Fibroblast of mammary gland (primary cell): ENCODE data around the gene MEGF6.

ENCODE experiments used
- DNase-seq: peaks from one replicate; pipeline ENCODE4 v3.0.0-alpha.2; 2010; ENCODE audit warnings: low read depth
- H3K4me3 ChIP-seq: 2 replicates; pipeline ENCODE4 v1.5.1; 2011; ENCODE audit warnings: low read depth, mild to moderate bottlenecking, low read length, moderate library complexity; ENCODE audit not compliant: control insufficient read depth
- TF ChIP-seq, protein P1 (sequence below): conservative IDR thresholded peaks from 2 replicates; pipeline ENCODE4 v1.5.1; 2011; ENCODE audit warnings: low read depth, low read length, inconsistent platforms; ENCODE audit not compliant: control insufficient read depth, insufficient read depth

MEGF6 gene

GRCh38 chr1:3468236-3469103, 142.8 kb downstream of the MEGF6 start:
- no peak for DNase-seq
- TF ChIP-seq, protein P1, sequence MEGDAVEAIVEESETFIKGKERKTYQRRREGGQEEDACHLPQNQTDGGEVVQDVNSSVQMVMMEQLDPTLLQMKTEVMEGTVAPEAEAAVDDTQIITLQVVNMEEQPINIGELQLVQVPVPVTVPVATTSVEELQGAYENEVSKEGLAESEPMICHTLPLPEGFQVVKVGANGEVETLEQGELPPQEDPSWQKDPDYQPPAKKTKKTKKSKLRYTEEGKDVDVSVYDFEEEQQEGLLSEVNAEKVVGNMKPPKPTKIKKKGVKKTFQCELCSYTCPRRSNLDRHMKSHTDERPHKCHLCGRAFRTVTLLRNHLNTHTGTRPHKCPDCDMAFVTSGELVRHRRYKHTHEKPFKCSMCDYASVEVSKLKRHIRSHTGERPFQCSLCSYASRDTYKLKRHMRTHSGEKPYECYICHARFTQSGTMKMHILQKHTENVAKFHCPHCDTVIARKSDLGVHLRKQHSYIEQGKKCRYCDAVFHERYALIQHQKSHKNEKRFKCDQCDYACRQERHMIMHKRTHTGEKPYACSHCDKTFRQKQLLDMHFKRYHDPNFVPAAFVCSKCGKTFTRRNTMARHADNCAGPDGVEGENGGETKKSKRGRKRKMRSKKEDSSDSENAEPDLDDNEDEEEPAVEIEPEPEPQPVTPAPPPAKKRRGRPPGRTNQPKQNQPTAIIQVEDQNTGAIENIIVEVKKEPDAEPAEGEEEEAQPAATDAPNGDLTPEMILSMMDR: no peak
- H3K4me3 ChIP-seq: no peak overlapping the region

- DNase-seq: no peak
- TF ChIP-seq, protein P1: no peak
- H3K4me3 ChIP-seq: no peak overlapping the region
These were observed 143.9 kb downstream of the MEGF6 start for GRCh38 chr1:3467096-3468036.

DNA sequence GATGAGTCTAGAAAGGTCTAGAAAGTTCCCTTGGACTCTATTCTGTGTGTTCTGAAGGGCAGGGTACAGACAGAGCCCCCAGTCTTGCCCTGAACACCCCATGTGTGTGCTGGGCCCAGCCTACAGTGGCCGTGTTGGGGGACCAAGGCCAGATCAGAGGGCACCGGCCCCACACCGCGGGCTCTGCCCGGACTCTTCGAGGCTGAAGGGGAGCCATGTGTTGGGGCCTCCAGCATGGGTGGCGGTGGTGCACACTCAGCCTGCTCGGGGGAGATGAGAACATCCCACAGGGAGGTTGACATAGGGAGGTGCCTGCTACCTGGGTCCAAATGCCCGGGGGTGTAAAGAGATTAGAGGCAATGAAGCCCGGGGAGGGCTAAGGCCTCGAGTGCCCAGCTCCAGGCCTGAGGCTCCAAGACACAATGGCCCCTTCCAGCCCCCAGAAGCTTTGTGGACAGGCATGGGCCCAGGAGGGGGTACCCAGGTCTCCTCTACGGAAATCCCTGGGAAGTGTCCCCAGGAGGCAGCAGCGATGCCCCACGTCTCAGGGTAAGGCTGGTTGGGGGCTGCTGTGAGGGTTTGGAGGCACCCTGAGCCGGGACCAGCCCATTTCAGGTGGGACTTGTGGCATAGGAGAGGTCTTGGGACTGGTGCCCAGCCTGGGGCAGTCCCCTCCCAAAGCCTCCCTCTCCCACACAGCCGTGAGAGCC, 144.8 kb downstream of the MEGF6 start:
- no peak for DNase-seq
- no peak overlapping the region for H3K4me3 ChIP-seq
- TF ChIP-seq, protein P1: no peak

DNA sequence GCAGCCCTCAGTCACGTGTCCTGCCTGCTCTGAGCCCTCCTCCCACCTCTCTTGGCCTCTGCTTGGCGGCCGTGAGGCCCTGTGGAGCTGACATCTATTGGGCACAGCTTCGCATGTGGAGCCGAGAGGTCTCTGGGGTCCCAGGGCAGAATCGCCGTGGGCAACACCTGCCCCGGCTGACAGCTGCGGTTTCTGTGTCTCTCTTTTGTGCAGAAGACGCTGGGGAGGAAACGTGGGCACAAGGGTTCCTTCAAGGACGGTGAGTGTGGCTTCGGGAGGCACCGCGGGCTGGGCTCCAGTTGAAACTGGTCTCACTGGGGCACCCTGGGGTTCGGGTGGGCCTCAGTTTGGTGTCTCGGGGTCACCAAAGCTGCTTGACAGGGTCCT, 145.4 kb downstream of the MEGF6 start:
- no peak for DNase-seq
- H3K4me3 ChIP-seq: no peak overlapping the region
- TF ChIP-seq, protein P1: no peak

DNA sequence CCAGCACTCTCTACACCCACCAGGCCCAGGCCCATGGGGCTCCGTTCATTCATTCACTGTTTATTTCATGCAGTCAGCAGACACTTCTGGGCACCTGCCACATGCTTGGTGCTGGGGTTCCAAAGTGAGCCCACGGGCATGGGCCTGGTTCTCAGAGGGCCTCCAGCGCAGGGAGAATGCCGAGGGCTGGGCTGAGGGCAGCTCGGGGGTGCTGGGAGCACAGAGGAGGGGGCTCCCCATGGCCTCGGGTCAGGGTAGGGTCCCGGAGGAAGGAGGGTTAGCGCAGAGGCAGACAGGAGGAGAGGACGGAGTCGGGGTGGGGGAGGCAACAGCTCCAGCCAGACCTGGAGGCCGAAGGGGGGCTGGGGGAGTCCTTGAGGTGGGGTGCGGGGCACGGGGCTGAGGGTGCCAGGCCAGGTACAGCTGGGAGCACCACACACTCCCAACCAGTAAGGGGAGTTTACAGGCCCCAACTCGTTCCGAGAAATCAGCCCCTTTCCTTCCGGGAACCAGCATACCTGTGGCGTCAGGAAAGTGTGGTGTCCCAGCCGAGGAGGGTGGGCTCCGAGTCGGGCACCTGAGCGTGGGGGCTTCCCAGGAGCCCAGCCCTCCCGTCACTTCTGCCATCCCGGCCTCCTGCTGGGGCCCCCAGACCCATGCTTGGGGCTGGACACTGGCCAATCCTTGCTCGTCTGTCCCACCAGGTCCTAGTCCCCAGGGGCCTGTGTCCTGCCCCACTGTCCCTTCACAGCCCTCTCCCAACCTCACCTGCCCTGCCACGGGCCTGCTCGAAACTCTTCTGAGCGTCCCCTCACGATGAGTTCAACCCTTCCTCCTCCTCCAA, 146.0 kb downstream of the MEGF6 start:
- no peak overlapping the region for H3K4me3 ChIP-seq
- no peak for DNase-seq
- TF ChIP-seq, protein P1: no peak

- no peak overlapping the region for H3K4me3 ChIP-seq
- DNase-seq: no peak
- TF ChIP-seq, protein P1: no peak
These were observed 146.7 kb downstream of the MEGF6 start for GRCh38 chr1:3464649-3465025.
